ENCODE measurements around the gene KHSRP.

KHSRP gene

GRCh38 chr19:6384381-6384780 lies 40.2 kb downstream of the KHSRP start:
- DNase-seq = no peak

- no peak for DNase-seq
Observed at GRCh38 chr19:6383188-6383587, 41.4 kb downstream of the KHSRP start.

- DNase-seq = no peak
Observed at GRCh38 chr19:6381030-6381750, 43.4 kb downstream of the KHSRP start.

- no peak for DNase-seq
Observed at GRCh38 chr19:6379744-6380143, 44.9 kb downstream of the KHSRP start.

GRCh38 chr19:6378486-6378885 lies 46.1 kb downstream of the KHSRP start:
- DNase-seq = no peak

GRCh38 chr19:6378041-6378440 lies 46.6 kb downstream of the KHSRP start:
- no peak for DNase-seq

- DNase-seq = no peak
Observed at GRCh38 chr19:6376512-6377190, 48.0 kb downstream of the KHSRP start.

GRCh38 chr19:6375411-6376010 lies 49.1 kb downstream of the KHSRP start, which contains the start of gene PSPN:
Gene PSPN (minus strand): TSS chr19:6375933. CDS start chr19:6375849, 84 bp downstream.
- no peak for DNase-seq

- no peak for DNase-seq
Observed at GRCh38 chr19:6374711-6375410, 49.8 kb downstream of the KHSRP start.

- DNase-seq = no peak
Observed at GRCh38 chr19:6374161-6374709, 50.4 kb downstream of the KHSRP start.

- DNase-seq = no peak
Observed at GRCh38 chr19:6373813-6374108, 50.9 kb downstream of the KHSRP start.

- peak; percentile 88 to 95 for DNase-seq
Observed at GRCh38 chr19:6373096-6373812, 51.4 kb downstream of the KHSRP start.

GRCh38 chr19:6372594-6373095 lies 52.0 kb downstream of the KHSRP start, which contains the start of gene ALKBH7:
Gene ALKBH7 (plus strand): TSS chr19:6372794. CDS start chr19:6372821, 27 bp downstream.
- DNase-seq = peak; percentile 99

- no peak for DNase-seq
Observed at GRCh38 chr19:6364353-6364752, 60.3 kb downstream of the KHSRP start.

All from SHP77 (cell line).